Fibroblast of villous mesenchyme (primary cell): ENCODE measurements around the gene ESR1. TPM values are rescaled to one million over a fixed set of nuclear protein-coding genes. Genes with fewer than 3 reads are reported as not detected.

Experiments
- DNase-seq: peaks from one replicate; pipeline ENCODE4 v3.0.0-alpha.2; 2010; ENCODE audit warnings: low read depth
- H3K4me3 ChIP-seq: 2 replicates; pipeline ENCODE4 v1.5.1; 2011; ENCODE audit warnings: low read depth, mild to moderate bottlenecking, low read length
- total RNA-seq: library from RNA; depleted of rRNA; stranded (reverse); fragments of >200 nt; gene quantifications from 2 replicates; pipeline ENCODE4 v1.2.3, GENCODE V29; 2012
- TF ChIP-seq, protein P1 (sequence below): IDR thresholded peaks from 2 replicates; pipeline ENCODE4 v1.5.1; 2012; ENCODE audit warnings: low read depth, mild to moderate bottlenecking, low read length; ENCODE audit not compliant: insufficient read depth

Gene ESR1
- total RNA-seq, 1 donor: 2.6 TPM

GRCh38 chr6:152086223-152086873 is 278.9 kb downstream of the ESR1 start:
- TF ChIP-seq, protein P1, sequence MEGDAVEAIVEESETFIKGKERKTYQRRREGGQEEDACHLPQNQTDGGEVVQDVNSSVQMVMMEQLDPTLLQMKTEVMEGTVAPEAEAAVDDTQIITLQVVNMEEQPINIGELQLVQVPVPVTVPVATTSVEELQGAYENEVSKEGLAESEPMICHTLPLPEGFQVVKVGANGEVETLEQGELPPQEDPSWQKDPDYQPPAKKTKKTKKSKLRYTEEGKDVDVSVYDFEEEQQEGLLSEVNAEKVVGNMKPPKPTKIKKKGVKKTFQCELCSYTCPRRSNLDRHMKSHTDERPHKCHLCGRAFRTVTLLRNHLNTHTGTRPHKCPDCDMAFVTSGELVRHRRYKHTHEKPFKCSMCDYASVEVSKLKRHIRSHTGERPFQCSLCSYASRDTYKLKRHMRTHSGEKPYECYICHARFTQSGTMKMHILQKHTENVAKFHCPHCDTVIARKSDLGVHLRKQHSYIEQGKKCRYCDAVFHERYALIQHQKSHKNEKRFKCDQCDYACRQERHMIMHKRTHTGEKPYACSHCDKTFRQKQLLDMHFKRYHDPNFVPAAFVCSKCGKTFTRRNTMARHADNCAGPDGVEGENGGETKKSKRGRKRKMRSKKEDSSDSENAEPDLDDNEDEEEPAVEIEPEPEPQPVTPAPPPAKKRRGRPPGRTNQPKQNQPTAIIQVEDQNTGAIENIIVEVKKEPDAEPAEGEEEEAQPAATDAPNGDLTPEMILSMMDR: no peak
- DNase-seq: no peak
- no peak overlapping the region for H3K4me3 ChIP-seq

GRCh38 chr6:152087096-152087495 is 279.6 kb downstream of the ESR1 start:
- TF ChIP-seq, protein P1: no peak
- no peak overlapping the region for H3K4me3 ChIP-seq
- no peak for DNase-seq

GRCh38 chr6:152087701-152088100 is 280.2 kb downstream of the ESR1 start:
- DNase-seq: no peak
- H3K4me3 ChIP-seq: no peak overlapping the region
- TF ChIP-seq, protein P1: no peak

GRCh38 chr6:152089992-152090391 is 282.5 kb downstream of the ESR1 start:
- TF ChIP-seq, protein P1: no peak
- no peak overlapping the region for H3K4me3 ChIP-seq
- DNase-seq: peak; percentile 24

GRCh38 chr6:152091201-152091600 is 283.7 kb downstream of the ESR1 start:
- no peak overlapping the region for H3K4me3 ChIP-seq
- TF ChIP-seq, protein P1: no peak
- no peak for DNase-seq

DNA sequence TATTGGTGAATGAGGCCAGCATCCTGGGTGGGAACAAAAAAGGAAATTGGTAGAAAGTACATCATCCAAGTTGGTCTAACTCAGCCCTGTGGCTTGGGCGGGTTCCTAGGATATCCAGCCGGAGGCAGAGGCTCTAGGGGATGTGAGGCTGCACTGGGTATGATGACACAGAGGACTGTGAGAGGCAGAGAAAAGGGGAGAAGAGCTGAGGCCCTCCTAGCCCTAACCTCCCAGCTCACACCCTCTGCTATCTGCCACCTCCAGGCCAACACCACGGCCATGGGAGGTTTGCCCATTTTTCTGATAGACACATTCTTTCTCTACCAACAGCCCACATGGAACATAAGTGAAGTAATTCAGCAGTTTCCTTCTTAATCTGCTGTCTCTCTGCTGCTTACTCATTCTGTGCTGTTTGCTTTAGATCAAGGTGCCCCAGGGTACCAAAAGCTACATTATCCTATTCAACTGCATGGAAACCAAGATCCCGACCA is 284.4 kb downstream of the ESR1 start:
- H3K4me3 ChIP-seq: no peak overlapping the region
- TF ChIP-seq, protein P1: no peak
- DNase-seq: peak; percentile 24

DNA sequence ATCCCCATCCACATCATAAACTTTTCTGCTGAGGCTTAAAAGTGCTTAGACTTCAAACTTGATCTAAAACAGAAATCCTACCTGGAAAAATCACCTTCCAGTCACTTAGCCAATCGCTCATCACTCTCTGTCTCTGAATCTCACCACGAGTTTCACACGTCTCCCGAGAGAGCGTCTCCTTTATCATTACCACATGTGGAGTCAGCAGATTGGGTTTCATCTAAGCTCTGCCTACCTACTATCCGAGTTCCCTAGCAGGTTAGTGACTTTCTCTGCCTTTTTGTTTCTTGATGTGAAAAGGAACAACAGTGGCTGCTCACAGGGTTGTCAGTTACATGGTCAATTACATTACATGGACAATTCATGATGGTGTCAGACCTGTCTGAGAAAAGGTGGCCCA is 286.2 kb downstream of the ESR1 start:
- no peak overlapping the region for H3K4me3 ChIP-seq
- DNase-seq: no peak
- TF ChIP-seq, protein P1: no peak
